ENCODE measurements around the gene DVL2. TPM values are rescaled to one million over a fixed set of nuclear protein-coding genes. Genes with fewer than 3 reads are reported as not detected.
A peak's percentile ranks its signal among the peaks of the same experiment; 100 is the strongest.

Gene DVL2
- total and polyA plus RNA-seq, 2 of the 13 experiments (the other 11 are each of a cell fraction or from before 2014, with no cell fraction given), result 5.7 to 38.2 TPM

- TF ChIP-seq ZBTB33 (CRISPR knock-in tag; IDR thresholded peaks at IDR 0.05), result peak; percentile 51; the same call in 1 of the 2 replicates
- TF ChIP-seq ZFP1 (CRISPR knock-in tag; IDR thresholded peaks at IDR 0.05), result no peak
- no peak for TF ChIP-seq EZH2 (conservative IDR thresholded peaks at IDR 0.05; ENCODE audit: low read depth, low read length)
- no peak for TF ChIP-seq RFX3 (CRISPR knock-in tag; IDR thresholded peaks at IDR 0.05)
- TF ChIP-seq GABPB1 (CRISPR knock-in tag; IDR thresholded peaks at IDR 0.05), result peak; percentile 83
- no peak for TF ChIP-seq NR2F2 (IDR thresholded peaks at IDR 0.05; ENCODE audit: borderline replicate concordance, low read depth)
- peak; percentile 92 for TF ChIP-seq ZNF709 (CRISPR knock-in tag; IDR thresholded peaks at IDR 0.05)
- TF ChIP-seq MEIS2 (CRISPR knock-in tag; IDR thresholded peaks at IDR 0.05), result peak; percentile 56; the same call in 1 of the 2 replicates
- TF ChIP-seq, protein P1, sequence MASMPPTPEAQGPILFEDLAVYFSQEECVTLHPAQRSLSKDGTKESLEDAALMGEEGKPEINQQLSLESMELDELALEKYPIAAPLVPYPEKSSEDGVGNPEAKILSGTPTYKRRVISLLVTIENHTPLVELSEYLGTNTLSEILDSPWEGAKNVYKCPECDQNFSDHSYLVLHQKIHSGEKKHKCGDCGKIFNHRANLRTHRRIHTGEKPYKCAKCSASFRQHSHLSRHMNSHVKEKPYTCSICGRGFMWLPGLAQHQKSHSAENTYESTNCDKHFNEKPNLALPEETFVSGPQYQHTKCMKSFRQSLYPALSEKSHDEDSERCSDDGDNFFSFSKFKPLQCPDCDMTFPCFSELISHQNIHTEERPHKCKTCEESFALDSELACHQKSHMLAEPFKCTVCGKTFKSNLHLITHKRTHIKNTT (CRISPR knock-in tag; IDR thresholded peaks at IDR 0.05), result peak; percentile 70; the same call in 1 of the 2 replicates
- TF ChIP-seq ZNF441 (CRISPR knock-in tag; IDR thresholded peaks at IDR 0.05; ENCODE audit: borderline replicate concordance), result no peak; the same call in 1 of the 2 replicates
- peak; percentile 84; the same call in 1 of the 2 replicates for TF ChIP-seq ZNF136 (CRISPR knock-in tag; IDR thresholded peaks at IDR 0.05; ENCODE audit: low read depth)
- TF ChIP-seq ZBTB38 (CRISPR knock-in tag; IDR thresholded peaks at IDR 0.05), result peak; percentile 69
- TF ChIP-seq MED13 (CRISPR knock-in tag; IDR thresholded peaks at IDR 0.05), result peak; percentile 53; the same call in 1 of the 2 replicates
- peak; percentile 52; the same call in 1 of the 2 replicates for TF ChIP-seq ZNF773 (CRISPR knock-in tag; IDR thresholded peaks at IDR 0.05; ENCODE audit: borderline replicate concordance)
- TF ChIP-seq, protein P2, sequence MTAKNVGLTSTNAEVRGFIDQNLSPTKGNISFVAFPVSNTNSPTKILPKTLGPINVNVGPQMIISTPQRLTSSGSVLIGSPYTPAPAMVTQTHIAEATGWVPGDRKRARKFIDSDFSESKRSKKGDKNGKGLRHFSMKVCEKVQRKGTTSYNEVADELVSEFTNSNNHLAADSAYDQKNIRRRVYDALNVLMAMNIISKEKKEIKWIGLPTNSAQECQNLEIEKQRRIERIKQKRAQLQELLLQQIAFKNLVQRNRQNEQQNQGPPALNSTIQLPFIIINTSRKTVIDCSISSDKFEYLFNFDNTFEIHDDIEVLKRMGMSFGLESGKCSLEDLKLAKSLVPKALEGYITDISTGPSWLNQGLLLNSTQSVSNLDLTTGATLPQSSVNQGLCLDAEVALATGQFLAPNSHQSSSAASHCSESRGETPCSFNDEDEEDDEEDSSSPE (CRISPR knock-in tag; IDR thresholded peaks at IDR 0.05), result peak; percentile 89
- peak; percentile 80; the same call in 1 of the 2 replicates for TF ChIP-seq ZXDC (CRISPR knock-in tag; IDR thresholded peaks at IDR 0.05)
- TF ChIP-seq ZNF839 (CRISPR knock-in tag; IDR thresholded peaks at IDR 0.05; ENCODE audit: borderline replicate concordance), result peak; percentile 81; the same call in 1 of the 2 replicates
- TF ChIP-seq ZFP90 (CRISPR knock-in tag; IDR thresholded peaks at IDR 0.05; ENCODE audit: borderline replicate concordance), result 0 out of 2 replicates have a peak, but pooled peaks have one; percentile 57
- no peak for TF ChIP-seq POGZ (CRISPR knock-in tag; IDR thresholded peaks at IDR 0.05)
- no peak for TF ChIP-seq PAWR (CRISPR knock-in tag; IDR thresholded peaks at IDR 0.05; ENCODE audit: borderline replicate concordance)
- TF ChIP-seq ZNF652 (CRISPR knock-in tag; IDR thresholded peaks at IDR 0.05; ENCODE audit: borderline replicate concordance, low read depth), result peak; percentile 47; the same call in 1 of the 2 replicates
- TF ChIP-seq GPN1 (CRISPR knock-in tag; IDR thresholded peaks at IDR 0.05; ENCODE audit: borderline replicate concordance), result no peak; the same call in 1 of the 2 replicates
Measured at GRCh38 chr17:7234083-7234951, at the start of gene DVL2 (continued).

All from HepG2 (cell line).